Glutamatergic neuron (in vitro differentiated cells): ENCODE data around the gene CAMTA1. TPM values are rescaled to one million over a fixed set of nuclear protein-coding genes. Genes with fewer than 3 reads are reported as not detected.
A peak's percentile ranks its signal among the peaks of the same experiment; 100 is the strongest.

Experiments used
- DNase-seq: peaks from one replicate; pipeline ENCODE4 v3.0.0; 2022
- H3K27ac Mint-ChIP-seq: one replicate; pipeline ENCODE4 v1.8.0; 2020; ENCODE audit warnings: mild to moderate bottlenecking, mixed read lengths, inconsistent platforms; ENCODE audit not compliant: unreplicated experiment
- H3K27me3 Mint-ChIP-seq: one replicate; pipeline ENCODE4 v1.8.0; 2020; ENCODE audit warnings: mild to moderate bottlenecking, moderate library complexity, mixed read lengths, inconsistent platforms; ENCODE audit not compliant: unreplicated experiment
- H3K36me3 Mint-ChIP-seq: one replicate; pipeline ENCODE4 v1.8.0; 2020; ENCODE audit warnings: mild to moderate bottlenecking, mixed read lengths, inconsistent platforms; ENCODE audit not compliant: unreplicated experiment
- H3K4me1 Mint-ChIP-seq: one replicate; pipeline ENCODE4 v1.8.0; 2020; ENCODE audit warnings: mild to moderate bottlenecking, low read depth, mixed read lengths, inconsistent platforms; ENCODE audit not compliant: unreplicated experiment
- H3K4me3 Mint-ChIP-seq: one replicate; pipeline ENCODE4 v1.8.0; 2020; ENCODE audit warnings: mild to moderate bottlenecking, mixed read lengths, inconsistent platforms; ENCODE audit not compliant: unreplicated experiment
- H3K9me3 Mint-ChIP-seq: one replicate; pipeline ENCODE4 v1.8.0; 2020; ENCODE audit warnings: mild to moderate bottlenecking, moderate library complexity, mixed read lengths, inconsistent platforms; ENCODE audit not compliant: unreplicated experiment
- total RNA-seq: library from RNA; stranded (reverse); fragmentation: NEBNext Ultra II Directional; extraction: Animal tissue kit (Norgen Biotek cat#: 25700); gene quantifications from one replicate; pipeline ENCODE4 v1.2.1, GENCODE V29; 2021; ENCODE audit not compliant: unreplicated experiment
- TF ChIP-seq, protein P1 (sequence below): fragments of 200-600 bp; sonication (generic); IDR thresholded peaks from one replicate; pipeline ENCODE4 v1.5.0; 2021; ENCODE audit not compliant: partially characterized antibody, unreplicated experiment

The CAMTA1 gene
- total RNA-seq, 1 donor from 2014 or later: 77.2 TPM

DNA sequence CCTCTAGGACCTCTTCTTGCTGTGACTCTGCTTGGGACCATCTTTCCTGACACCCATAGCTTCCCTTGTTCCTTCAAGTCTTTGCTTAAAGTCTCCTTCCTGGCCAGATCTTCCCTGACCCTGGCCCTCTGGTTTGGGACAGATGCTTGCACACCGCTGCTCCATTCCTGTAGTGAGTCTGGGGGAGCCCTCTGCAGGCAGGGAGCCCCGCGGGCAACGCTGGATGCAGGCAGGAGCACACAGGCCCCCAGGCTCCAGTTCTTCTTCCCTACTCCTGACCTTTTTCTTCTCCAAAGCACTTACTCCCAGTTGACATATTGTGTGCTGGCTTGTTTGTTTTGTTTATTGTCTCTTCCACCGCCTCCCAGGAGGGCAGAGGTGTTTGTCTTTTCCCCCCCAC, 413.4 kb downstream of the CAMTA1 start:
- TF ChIP-seq, protein P1, sequence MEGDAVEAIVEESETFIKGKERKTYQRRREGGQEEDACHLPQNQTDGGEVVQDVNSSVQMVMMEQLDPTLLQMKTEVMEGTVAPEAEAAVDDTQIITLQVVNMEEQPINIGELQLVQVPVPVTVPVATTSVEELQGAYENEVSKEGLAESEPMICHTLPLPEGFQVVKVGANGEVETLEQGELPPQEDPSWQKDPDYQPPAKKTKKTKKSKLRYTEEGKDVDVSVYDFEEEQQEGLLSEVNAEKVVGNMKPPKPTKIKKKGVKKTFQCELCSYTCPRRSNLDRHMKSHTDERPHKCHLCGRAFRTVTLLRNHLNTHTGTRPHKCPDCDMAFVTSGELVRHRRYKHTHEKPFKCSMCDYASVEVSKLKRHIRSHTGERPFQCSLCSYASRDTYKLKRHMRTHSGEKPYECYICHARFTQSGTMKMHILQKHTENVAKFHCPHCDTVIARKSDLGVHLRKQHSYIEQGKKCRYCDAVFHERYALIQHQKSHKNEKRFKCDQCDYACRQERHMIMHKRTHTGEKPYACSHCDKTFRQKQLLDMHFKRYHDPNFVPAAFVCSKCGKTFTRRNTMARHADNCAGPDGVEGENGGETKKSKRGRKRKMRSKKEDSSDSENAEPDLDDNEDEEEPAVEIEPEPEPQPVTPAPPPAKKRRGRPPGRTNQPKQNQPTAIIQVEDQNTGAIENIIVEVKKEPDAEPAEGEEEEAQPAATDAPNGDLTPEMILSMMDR: no peak
- Mint-ChIP-seq H3K27ac (no peak overlapping the region), H3K36me3 (no peaks in the 10 kb centered on the region), H3K4me1 (peaks cover 3% of the 10 kb centered on the region), H3K4me3 (no peak overlapping the region), H3K27me3 (no peaks in the 10 kb centered on the region), H3K9me3 (no peaks in the 10 kb centered on the region)
- no peak for DNase-seq

DNA sequence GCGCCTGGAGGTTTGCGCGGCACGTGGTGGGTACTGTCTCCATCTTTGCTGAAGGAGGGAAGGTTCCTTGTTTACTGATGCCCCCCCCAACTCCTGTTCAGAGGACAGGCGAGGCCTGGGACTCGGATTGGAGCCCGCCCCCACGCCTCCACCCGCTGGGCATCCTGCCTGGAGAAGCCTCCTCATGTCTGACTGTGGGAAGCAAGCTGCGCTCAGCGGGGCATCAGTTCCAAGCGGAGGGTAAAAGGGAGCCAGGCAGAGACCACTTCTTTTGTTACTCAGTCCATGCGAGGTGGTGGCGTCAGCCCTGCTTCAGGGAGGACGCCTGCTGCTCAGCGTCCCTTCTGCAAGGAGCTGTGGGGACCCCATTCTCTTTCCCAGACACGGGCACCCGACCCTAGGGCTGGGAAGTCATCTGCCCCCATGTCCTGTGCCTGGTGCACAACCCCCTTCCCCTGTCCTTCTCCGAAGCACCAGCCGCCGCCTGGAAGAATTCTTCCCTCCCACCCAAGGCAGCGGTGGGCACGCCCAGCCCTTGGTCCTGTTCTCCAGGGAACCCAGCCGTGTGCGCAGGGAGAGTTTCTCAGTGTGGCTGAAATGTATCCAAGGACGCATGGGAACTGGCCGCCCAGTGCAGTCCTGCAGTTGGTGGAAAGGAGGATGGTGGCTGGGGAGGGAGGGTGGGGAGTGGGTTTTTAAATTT, 414.0 kb downstream of the CAMTA1 start:
- H3K4me3 Mint-ChIP-seq: no peak overlapping the region
- H3K27me3 Mint-ChIP-seq: no peaks in the 10 kb centered on the region
- TF ChIP-seq, protein P1: no peak
- no peaks in the 10 kb centered on the region for H3K9me3 Mint-ChIP-seq
- no peaks in the 10 kb centered on the region for H3K36me3 Mint-ChIP-seq
- peaks cover 3% of the 10 kb centered on the region for H3K4me1 Mint-ChIP-seq
- no peak overlapping the region for H3K27ac Mint-ChIP-seq
- DNase-seq: no peak

DNA sequence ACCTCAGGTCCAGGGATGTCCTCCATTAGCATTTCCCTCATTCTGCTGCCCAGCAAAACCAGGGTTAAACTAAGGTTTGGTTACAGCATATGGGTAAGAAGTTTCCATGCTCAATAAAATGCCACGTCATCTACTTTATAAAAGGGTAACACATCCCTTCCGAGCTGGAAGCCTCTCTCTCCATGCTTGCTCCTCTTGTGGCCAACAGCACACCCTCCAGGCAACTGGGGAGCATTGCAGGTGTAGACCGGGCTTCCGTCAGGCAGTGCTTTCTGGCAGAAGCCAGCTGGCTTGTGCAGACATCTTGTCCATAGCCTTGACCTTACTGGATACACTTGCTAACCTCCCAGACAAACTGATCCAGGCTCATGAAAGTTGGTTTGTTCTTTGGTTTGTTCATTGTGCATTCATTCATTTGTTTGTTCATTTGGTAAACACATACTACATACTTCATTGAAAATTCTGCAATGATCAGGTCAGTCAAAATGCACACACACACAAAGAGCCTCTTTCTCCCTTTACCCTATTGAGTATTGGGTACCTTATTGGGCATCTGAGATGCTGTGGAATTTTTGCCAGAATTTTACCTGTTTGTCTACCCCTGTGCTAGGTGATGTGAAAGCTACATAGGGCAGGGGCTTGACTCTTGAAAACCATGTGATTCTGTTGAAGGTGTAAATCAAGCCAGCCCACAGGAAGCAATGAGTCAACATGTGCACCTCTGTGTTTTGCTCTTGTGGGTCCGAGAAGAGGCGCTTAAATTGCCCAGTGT, 422.8 kb downstream of the CAMTA1 start:
- Mint-ChIP-seq H3K27me3 (no peaks in the 10 kb centered on the region), H3K4me3 (no peak overlapping the region), H3K9me3 (no peaks in the 10 kb centered on the region), H3K27ac (peak overlapping the region; percentile 52), H3K36me3 (no peaks in the 10 kb centered on the region), H3K4me1 (peaks cover 5% of the 10 kb centered on the region)
- TF ChIP-seq, protein P1: peak; percentile 85
- DNase-seq: peak; percentile 85

DNA sequence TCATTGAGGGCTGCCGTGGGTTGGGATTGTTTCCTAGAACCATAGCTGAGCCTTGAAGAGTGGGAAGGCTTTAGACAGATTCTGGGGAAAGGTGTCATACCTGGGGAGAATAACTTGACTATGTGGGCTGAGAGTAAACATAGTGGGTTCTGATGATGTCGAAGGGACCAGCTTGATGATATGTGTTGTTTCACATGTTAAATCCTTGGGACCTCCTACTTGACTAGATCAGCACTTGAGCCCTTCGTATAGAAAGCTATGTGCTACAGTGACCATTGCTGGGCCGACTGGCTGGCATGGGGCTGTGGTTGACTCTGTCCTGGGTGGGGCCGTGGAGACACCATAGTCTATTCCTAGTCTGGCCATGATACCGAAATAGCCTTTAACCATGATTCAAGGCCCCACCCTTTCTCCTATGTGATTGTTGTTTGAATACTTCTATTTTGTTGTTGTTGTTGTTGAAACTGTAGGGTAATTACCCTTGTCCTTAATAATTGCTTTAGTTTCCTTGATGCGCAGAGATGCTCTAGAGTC, 423.5 kb downstream of the CAMTA1 start:
- TF ChIP-seq, protein P1: no peak
- no peak overlapping the region for H3K4me3 Mint-ChIP-seq
- H3K27me3 Mint-ChIP-seq: no peaks in the 10 kb centered on the region
- no peaks in the 10 kb centered on the region for H3K36me3 Mint-ChIP-seq
- H3K9me3 Mint-ChIP-seq: no peaks in the 10 kb centered on the region
- no peak overlapping the region for H3K27ac Mint-ChIP-seq
- H3K4me1 Mint-ChIP-seq: peaks cover 5% of the 10 kb centered on the region
- no peak for DNase-seq

DNA sequence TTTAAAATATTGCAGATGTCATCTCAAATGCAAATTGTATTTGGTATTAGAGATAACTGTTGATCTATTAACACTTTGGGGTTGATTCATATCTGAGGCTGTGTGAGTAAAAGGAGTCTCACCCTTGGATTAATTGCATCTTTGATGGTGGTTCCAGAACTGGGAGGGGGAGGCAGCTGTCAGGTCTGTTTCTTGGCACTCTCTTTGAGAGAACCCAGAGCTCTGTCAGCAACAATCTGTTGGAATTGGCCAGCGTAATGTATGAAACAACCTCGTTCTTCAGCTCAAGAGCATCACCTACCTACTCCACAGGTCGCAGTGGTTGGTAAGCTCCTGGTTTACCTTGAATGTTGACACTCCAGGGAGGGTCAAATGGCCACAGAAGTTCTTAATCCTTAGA, 424.1 kb downstream of the CAMTA1 start:
- TF ChIP-seq, protein P1: no peak
- H3K4me1 Mint-ChIP-seq: peaks cover 5% of the 10 kb centered on the region
- no peak for DNase-seq
- no peak overlapping the region for H3K27ac Mint-ChIP-seq
- no peaks in the 10 kb centered on the region for H3K27me3 Mint-ChIP-seq
- H3K4me3 Mint-ChIP-seq: no peak overlapping the region
- H3K9me3 Mint-ChIP-seq: no peaks in the 10 kb centered on the region
- H3K36me3 Mint-ChIP-seq: no peaks in the 10 kb centered on the region
